GM19455 (cell line): ENCODE measurements around the gene SF3B2.
A peak's percentile ranks its signal among the peaks of the same experiment; 100 is the strongest.

ENCODE experiments used
- ATAC-seq: cut with Tn5 transposase; IDR thresholded peaks from one replicate; pipeline ENCODE4 v1.9.1; 2021; ENCODE audit not compliant: unreplicated experiment

SF3B2 gene

DNA sequence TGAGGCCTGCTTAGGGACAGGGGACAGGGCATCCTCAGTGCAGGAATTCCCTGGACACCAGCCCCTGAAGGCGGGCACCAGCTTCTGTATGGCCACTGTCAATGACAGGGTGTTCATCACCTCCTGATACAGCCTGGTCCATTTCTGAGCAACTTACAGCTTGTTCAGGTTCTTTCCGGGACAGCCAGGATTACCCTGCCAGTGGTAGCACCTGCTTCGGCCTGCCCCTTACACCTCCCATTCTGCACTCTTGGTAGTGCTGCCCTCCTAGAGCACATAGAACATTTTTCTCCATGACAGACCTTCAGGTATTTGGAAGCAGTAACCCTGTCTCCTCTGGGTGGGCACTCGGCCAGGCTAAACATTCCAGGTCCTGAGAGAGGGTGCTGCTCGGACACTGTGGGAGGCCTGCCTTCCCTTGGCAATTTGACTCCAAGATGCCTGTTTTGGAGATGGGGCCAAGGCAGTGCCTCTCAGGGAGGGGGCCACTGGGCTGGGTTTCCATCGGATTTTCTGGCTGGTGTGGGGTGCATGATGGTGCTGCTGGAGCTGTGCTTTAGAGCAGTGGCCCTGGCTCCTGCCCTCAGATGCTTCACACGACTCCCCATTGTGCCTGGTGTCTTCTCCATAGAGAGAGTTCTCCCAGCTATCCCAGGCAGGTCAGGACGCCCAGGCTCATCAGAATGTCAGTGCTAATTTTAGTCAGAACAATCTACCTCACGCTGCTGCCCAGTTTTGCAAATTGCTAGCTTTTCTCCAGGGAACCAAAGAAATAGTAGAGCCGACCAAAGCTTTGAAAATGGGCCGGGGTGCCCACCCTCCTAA is 4.4 kb upstream of the SF3B2 start:
- no peak for ATAC-seq

DNA sequence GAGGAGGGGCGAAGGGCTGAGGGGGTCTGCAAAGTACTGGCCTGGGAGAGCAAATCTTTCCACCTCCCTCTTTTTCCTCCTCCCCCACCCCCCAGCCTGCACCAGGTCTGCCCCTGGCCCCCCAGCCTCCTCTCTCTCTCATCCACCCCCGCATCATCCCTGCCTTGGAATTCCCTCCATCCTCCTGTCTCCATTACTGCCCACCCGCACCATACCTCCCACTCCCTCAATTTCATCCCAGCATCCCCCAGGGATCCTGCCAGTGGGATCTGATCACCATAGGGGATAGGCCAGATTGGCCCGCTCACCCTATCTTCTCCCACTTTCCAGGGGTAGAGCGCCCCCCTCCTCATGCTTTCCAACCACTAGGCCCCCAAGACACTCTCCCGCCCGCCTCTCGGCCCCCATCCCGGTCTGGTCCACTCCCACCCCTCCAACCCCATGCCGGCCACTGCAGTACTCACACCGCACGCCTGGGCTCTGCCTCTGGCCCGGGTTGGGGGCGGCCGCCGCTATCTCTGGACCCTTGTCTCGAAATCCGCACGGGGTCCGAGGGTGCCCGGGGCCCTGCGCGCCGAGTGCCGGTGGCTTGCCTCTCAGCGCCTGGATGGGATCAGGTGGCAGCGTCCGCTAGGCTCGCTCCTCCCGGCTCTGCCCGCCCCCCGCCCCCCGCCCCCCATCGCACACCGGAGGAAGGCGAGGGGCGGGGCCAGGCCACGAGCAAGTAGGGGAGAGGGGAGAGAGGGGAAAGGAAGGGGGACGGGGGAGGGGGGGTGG is 3.4 kb upstream of the SF3B2 start, which contains the start of gene GAL3ST3:
Gene GAL3ST3, minus strand, starts transcription at position 615 of the 777 bp plus-strand sequence. CDS start 3,746 bp downstream, outside the sequence.
- no peak for ATAC-seq

- no peak for ATAC-seq
These were observed 1.5 kb upstream of the SF3B2 start for GRCh38 chr11:66050581-66051231.

DNA sequence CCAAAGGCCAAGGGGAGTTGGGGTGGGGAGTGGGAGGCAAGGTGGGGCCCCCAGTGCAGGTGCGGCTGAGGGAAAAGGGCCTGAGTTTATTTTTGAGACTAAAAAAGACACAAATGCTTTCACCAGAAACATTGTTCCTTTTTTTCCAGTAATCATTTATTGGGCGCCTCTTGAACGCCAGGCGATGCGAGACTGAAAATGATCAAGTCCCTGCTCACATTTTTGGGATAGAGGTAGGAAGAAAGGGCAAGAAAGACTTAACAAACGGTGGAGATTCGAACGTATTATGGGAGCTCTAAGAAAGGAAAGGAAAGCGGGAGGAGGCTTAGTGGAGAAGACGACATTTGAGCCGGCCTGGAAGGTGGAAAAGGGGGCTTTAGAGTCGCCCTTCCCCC is 796 bp upstream of the SF3B2 start:
- ATAC-seq, result no peak

DNA sequence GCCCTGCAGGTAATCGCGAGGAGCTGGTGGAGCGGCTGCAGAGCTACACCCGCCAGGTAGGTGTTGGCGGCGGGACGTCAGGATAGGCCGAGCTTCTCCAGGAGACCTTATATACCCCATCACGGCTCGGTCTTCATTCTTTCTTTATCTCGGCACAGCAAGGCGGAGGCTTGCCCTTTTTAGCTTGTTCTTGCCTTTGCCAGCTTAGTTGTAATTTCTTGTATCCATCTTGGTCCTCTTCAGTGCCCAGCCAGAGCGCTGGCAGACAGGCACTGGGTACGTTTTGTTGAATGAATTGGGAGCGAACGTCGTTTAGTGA is 459 bp downstream of the SF3B2 start:
- no peak for ATAC-seq

DNA sequence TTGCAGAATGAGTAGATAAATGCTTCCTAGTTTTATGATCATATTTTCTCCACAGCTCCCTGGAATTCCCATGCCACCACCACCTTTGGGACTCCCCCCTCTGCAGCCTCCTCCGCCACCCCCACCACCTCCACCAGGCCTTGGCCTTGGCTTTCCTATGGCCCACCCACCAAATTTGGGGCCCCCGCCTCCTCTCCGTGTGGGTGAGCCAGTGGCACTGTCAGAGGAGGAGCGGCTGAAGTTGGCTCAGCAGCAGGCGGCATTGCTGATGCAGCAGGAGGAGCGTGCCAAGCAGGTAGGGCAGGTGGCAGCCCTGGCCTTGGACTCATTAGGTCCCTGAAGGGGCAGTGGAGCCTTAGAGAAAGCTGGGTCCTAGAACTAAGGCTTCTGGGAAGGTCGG is 2.9 kb downstream of the SF3B2 start:
- no peak for ATAC-seq

DNA sequence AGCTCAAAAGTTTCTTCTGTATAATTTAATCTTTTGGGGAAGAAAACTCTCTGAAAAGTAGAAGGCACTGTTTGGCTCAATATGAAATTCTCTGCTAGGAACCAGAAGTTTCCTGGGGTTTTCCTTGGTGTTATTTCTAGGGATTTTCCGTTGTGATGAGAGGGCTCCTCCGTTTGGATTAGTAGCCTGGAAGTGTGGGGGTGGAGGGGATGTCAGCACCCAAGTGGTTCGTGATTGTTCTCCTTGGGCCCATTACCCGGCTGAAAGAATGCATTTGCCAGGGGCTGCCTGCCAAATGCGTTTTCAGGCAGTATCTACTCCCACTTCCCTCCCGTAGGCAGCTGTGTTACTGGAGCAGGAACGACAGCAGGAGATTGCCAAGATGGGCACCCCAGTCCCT is 4.3 kb downstream of the SF3B2 start:
- no peak for ATAC-seq

DNA sequence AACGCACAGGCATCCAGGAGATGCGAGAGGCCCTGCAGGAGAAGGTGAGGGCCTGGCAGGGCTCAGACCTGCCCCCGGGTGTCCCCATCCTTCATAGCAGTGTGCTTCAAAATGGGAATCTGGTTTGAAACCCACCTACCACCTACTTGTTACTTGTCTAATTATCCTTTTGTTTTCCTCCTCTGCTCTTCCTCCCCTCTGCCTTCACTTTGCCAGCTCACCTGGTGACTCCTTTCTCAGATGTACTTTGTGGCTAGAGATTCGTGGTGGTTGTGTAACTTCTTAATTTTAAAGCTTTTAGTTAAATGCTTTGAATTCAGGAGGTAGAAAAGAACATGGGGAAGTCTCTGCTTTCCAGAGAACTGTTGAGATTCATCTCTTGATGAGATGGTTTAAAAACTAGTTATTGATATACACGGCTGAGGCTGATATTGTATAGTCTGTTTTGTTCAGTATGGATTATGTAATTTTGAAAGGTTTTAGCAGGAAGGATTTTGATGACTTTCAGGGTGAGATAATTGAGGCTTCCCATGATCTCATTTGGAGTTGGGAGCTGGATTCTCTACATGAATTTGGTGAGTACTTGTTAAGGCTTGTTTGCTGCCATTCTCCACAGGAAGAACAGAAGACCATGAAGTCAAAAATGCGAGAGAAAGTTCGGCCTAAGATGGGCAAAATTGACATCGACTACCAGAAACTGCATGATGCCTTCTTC is 8.0 kb downstream of the SF3B2 start:
- ATAC-seq, result no peak

- ATAC-seq, result no peak
These were observed 9.1 kb downstream of the SF3B2 start for GRCh38 chr11:66061268-66061667.

- ATAC-seq, result no peak
These were observed 10.2 kb downstream of the SF3B2 start for GRCh38 chr11:66062408-66062807.

GRCh38 chr11:66063900-66064299 is 11.7 kb downstream of the SF3B2 start:
- no peak for ATAC-seq

DNA sequence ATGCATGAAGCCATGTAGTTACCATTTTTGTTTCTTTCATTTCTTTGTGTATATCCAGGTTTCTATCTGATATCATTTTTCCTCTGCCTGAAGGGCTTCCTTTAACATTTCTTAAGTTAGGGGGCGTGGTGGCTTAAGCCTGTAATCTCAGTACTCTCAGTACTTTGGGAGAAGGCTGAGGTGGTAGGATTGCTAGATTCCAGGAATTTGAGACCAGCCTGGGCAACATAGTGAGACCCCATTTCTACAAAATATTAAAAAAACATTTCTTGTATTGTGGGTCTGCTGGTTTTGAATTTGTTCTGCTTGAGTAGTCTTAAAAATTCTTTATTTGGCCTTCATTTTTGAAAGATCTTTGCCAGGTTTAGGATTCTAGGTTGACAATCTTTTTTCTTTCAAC is 12.4 kb downstream of the SF3B2 start:
- ATAC-seq, result no peak

GRCh38 chr11:66066751-66067150 is 14.6 kb downstream of the SF3B2 start:
- ATAC-seq, result no peak

GRCh38 chr11:66067640-66068039 is 15.5 kb downstream of the SF3B2 start:
- ATAC-seq, result no peak

DNA sequence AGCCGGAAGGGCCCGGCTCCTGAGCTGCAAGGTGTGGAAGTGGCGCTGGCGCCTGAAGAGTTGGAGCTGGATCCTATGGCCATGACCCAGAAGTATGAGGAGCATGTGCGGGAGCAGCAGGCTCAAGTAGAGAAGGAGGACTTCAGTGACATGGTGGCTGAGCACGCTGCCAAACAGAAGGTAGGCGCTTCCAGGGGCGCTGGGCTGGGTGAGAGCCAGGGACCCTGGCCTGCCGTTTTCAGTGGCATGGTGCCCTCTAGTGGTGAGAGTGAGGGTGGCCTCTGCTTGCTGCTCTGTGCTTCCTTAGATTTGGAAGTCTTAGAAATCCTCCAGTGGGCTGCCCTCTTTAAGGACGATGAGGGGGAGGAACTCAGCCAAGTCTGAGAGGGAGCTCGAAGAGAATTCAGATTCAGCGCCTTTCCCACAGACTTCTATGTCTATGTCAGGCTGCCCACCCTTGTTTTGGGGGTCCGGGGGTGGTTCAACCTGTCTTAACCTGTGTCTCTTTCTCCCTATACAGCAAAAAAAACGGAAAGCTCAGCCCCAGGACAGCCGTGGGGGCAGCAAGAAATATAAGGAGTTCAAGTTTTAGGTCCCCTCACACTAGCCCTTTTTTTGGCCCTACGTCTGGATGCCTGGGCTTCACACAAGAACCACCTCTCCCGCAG is 16.1 kb downstream of the SF3B2 start:
- no peak for ATAC-seq

- ATAC-seq, result peak; percentile 16
These were observed 17.0 kb downstream of the SF3B2 start for GRCh38 chr11:66068923-66069714.

- peak; percentile 47 for ATAC-seq
These were observed 17.8 kb downstream of the SF3B2 start, which contains the start of gene PACS1 for GRCh38 chr11:66069715-66070603. TSS of gene PACS1 (plus strand) at chr11:66070272. CDS start at chr11:66070487, 215 bp downstream.

DNA sequence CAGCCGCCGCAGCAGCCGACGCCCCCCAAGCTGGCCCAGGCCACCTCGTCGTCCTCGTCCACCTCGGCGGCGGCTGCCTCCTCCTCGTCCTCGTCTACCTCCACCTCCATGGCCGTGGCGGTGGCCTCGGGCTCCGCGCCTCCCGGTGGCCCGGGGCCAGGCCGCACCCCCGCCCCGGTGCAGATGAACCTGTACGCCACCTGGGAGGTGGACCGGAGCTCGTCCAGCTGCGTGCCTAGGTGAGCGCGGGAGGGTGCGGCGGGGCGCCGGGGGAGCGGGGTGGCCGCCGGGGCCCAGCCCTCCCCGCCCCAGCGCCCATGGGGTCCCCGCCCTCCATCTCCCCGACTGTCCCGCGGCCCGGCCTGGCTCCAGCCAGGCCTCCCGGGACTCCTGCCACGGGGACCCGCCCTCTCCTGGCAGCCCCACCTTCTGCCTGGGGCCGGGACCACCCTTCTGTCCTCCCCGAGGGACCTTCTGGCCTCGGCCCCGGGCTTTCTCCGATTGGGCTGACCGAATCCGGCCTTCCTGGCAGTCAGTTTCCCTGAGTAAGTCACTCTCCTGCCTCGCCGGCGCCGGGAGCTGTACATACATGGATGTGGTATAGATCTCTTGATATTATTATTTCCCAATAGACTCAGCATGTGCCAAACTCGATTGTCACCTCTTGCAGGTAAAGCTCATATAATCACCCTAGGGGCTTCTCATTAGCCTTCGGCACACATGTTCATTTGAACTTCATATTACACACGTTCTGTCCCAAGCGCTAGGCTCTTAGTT is 18.6 kb downstream of the SF3B2 start:
- ATAC-seq, result peak; percentile 9
